HL-60 (cell line): Measurements from ENCODE around the gene CARMIL1.

ENCODE experiments used
- DNase-seq, 2 experiments: peaks; one replicate each; pipeline ENCODE4 v3.0.0-alpha.2; 2010 to 2020; ENCODE audit warnings: low read depth in 1 of 2, low spot score in 1 of 2
- H3K27ac ChIP-seq: fragments of 250-450 bp; sonication (Bioruptor Pico); replicated peaks from 2 replicates; pipeline ENCODE4 v1.5.1; 2020; ENCODE audit warnings: mild to moderate bottlenecking, moderate library complexity
- H3K27me3 ChIP-seq: fragments of 250-450 bp; sonication (Bioruptor Pico); 2 replicates; pipeline ENCODE4 v1.5.1; 2021; ENCODE audit warnings: mild to moderate bottlenecking, moderate library complexity; ENCODE audit not compliant: insufficient read depth, poor library complexity, severe bottlenecking
- H3K4me3 ChIP-seq: replicated peaks from 2 replicates; pipeline ENCODE4 v1.5.1; 2011; ENCODE audit warnings: mild to moderate bottlenecking, control low read depth, low read length; ENCODE audit not compliant: insufficient read depth
- CTCF ChIP-seq: IDR thresholded peaks from one replicate; pipeline ENCODE4 v1.5.1; 2011; ENCODE audit warnings: low read length, control low read depth, inconsistent platforms; ENCODE audit not compliant: insufficient read depth
- GABPA ChIP-seq: IDR thresholded peaks from 2 replicates; pipeline ENCODE4 v1.6.1; 2012; ENCODE audit warnings: low read depth
- POLR2AphosphoS5 ChIP-seq: IDR thresholded peaks from 2 replicates; pipeline ENCODE4 v1.6.1; 2012; ENCODE audit warnings: low read depth
- REST ChIP-seq: IDR thresholded peaks from 2 replicates; pipeline ENCODE4 v1.6.1; 2012; ENCODE audit warnings: low read depth; ENCODE audit not compliant: insufficient replicate concordance
- SPI1 ChIP-seq: IDR thresholded peaks from 2 replicates; pipeline ENCODE4 v1.6.1; 2012; ENCODE audit warnings: low read depth, mild to moderate bottlenecking, borderline replicate concordance

Gene CARMIL1

GRCh38 chr6:25346064-25346463 lies 66.9 kb downstream of the CARMIL1 start:
- Histone ChIP-seq H3K27me3 (no peaks in the 10 kb centered on the region), H3K4me3 (no peak overlapping the region), H3K27ac (no peak overlapping the region)
- TF ChIP-seq GABPA (no peak), REST (no peak), POLR2AphosphoS5 (no peak), SPI1 (no peak), CTCF (no peak)
- no peak for DNase-seq

GRCh38 chr6:25350573-25350972 lies 71.4 kb downstream of the CARMIL1 start:
- Histone ChIP-seq H3K4me3 (no peak overlapping the region), H3K27me3 (no peaks in the 10 kb centered on the region), H3K27ac (no peak overlapping the region)
- DNase-seq: no peak
- no peak for TF ChIP-seq POLR2AphosphoS5
- TF ChIP-seq GABPA: no peak

GRCh38 chr6:25351485-25351884 lies 72.3 kb downstream of the CARMIL1 start:
- TF ChIP-seq POLR2AphosphoS5 (no peak), GABPA (no peak)
- no peaks in the 10 kb centered on the region for H3K27me3 ChIP-seq
- no peak for DNase-seq
- no peak overlapping the region for H3K4me3 ChIP-seq
- no peak overlapping the region for H3K27ac ChIP-seq

- H3K4me3 ChIP-seq: no peak overlapping the region
- no peaks in the 10 kb centered on the region for H3K27me3 ChIP-seq
- DNase-seq: no peak
- TF ChIP-seq REST: no peak
- no peak for TF ChIP-seq SPI1
- H3K27ac ChIP-seq: no peak overlapping the region
Measured at GRCh38 chr6:25352285-25352684, 73.1 kb downstream of the CARMIL1 start.

- no peak overlapping the region for H3K4me3 ChIP-seq
- TF ChIP-seq GABPA (no peak), SPI1 (no peak), CTCF (no peak), REST (no peak), POLR2AphosphoS5 (no peak)
- no peak overlapping the region for H3K27ac ChIP-seq
- H3K27me3 ChIP-seq: no peaks in the 10 kb centered on the region
- DNase-seq: no peak
Measured at GRCh38 chr6:25354078-25354932, 75.1 kb downstream of the CARMIL1 start.
